Liver (tissue), 9 donors: ENCODE results near the gene HAUS8. TPM values are rescaled to one million over a fixed set of nuclear protein-coding genes. Genes with fewer than 3 reads are reported as not detected.
"Not testable (repeated sequence)": the region's sequence is repeated elsewhere in the genome, so short reads cannot be mapped to it uniquely, and the experiment has no call there.

Source experiments
- DNase-seq: peaks from one replicate; pipeline ENCODE4 v3.0.0-alpha.2; 2017; ENCODE audit warnings: low spot score
- H3K27ac ChIP-seq, 2 donors: one replicate each; pipeline ENCODE4 v1.7.0; 2013; ENCODE audit warnings: inconsistent platforms in 2 of 2, low read length in 2 of 2, control low read depth in 1 of 2, low read depth in 1 of 2, mild to moderate bottlenecking in 1 of 2
- H3K27me3 ChIP-seq, 4 donors: one replicate each; pipeline versions ENCODE4 v1.6.1 to v1.7.0; 2013; ENCODE audit warnings: low read length in 3 of 4, inconsistent platforms in 1 of 4, mild to moderate bottlenecking in 1 of 4, moderate library complexity in 1 of 4; ENCODE audit not compliant: control insufficient read depth in 4 of 4, insufficient read depth in 4 of 4
- H3K36me3 ChIP-seq, 4 donors: one replicate each; pipeline versions ENCODE4 v1.6.1 to v1.7.0; 2013; ENCODE audit warnings: low read length in 3 of 4, mild to moderate bottlenecking in 3 of 4, low read depth in 1 of 4, moderate library complexity in 1 of 4; ENCODE audit not compliant: control insufficient read depth in 4 of 4, insufficient read depth in 3 of 4
- H3K4me1 ChIP-seq, 4 donors: one replicate each; pipeline versions ENCODE4 v1.6.1 to v1.7.0; 2013; ENCODE audit warnings: low read length in 3 of 4, mild to moderate bottlenecking in 3 of 4, moderate library complexity in 1 of 4; ENCODE audit not compliant: control insufficient read depth in 4 of 4, insufficient read depth in 4 of 4
- H3K4me3 ChIP-seq, 3 donors: one replicate each; pipeline versions ENCODE4 v1.6.1 to v1.7.0; 2013; ENCODE audit warnings: low read length in 3 of 3, control low read depth in 1 of 3, low read depth in 1 of 3, mild to moderate bottlenecking in 1 of 3
- H3K9ac ChIP-seq, 2 donors: one replicate each; pipeline ENCODE4 v1.7.0; 2013; ENCODE audit warnings: low read length in 2 of 2, mild to moderate bottlenecking in 2 of 2, moderate library complexity in 2 of 2, control low read depth in 1 of 2, low read depth in 1 of 2
- H3K9me3 ChIP-seq, 4 donors: one replicate each; pipeline versions ENCODE4 v1.6.1 to v1.7.0; 2013; ENCODE audit warnings: low read length in 3 of 4; ENCODE audit not compliant: control insufficient read depth in 4 of 4
- EGR1 ChIP-seq, 2 donors: IDR thresholded peaks; 2 replicates each; pipeline ENCODE4 v1.6.1; 2016 to 2018; ENCODE audit warnings: antibody characterized with exemption in 2 of 2, low read depth in 2 of 2
- FOXA1 ChIP-seq: IDR thresholded peaks from 2 replicates; pipeline ENCODE4 v1.6.1; 2016; ENCODE audit warnings: antibody characterized with exemption
- GABPA ChIP-seq, 2 donors: IDR thresholded peaks in 1 of 2; conservative IDR thresholded peaks in 1 of 2; 2 replicates each; pipeline ENCODE4 v1.6.1; 2016; ENCODE audit warnings: antibody characterized with exemption in 2 of 2, mild to moderate bottlenecking in 1 of 2, moderate library complexity in 1 of 2
- HNF4A ChIP-seq, 2 donors: conservative IDR thresholded peaks; 2 replicates each; pipeline ENCODE4 v1.6.1; 2016; ENCODE audit warnings: antibody characterized with exemption in 2 of 2, mild to moderate bottlenecking in 2 of 2
- HNF4G ChIP-seq: IDR thresholded peaks from 2 replicates; pipeline ENCODE4 v1.6.1; 2016; ENCODE audit warnings: antibody characterized with exemption
- JUND ChIP-seq, 2 donors: IDR thresholded peaks; 2 replicates each; pipeline ENCODE4 v1.6.1; 2016; ENCODE audit warnings: antibody characterized with exemption in 2 of 2
- NR2F2 ChIP-seq: IDR thresholded peaks from 2 replicates; pipeline ENCODE4 v1.6.1; 2016; ENCODE audit warnings: antibody characterized with exemption
- RAD21 ChIP-seq, 2 donors: IDR thresholded peaks; 2 replicates each; pipeline ENCODE4 v1.6.1; 2016; ENCODE audit warnings: antibody characterized with exemption in 2 of 2, mild to moderate bottlenecking in 2 of 2
- RXRA ChIP-seq, 2 donors: IDR thresholded peaks; 2 replicates each; pipeline ENCODE4 v1.6.1; 2017 to 2018; ENCODE audit warnings: antibody characterized with exemption in 2 of 2, mild to moderate bottlenecking in 1 of 2
- SP1 ChIP-seq: IDR thresholded peaks from 2 replicates; pipeline ENCODE4 v1.6.1; 2018; ENCODE audit warnings: antibody characterized with exemption, mild to moderate bottlenecking
- TAF1 ChIP-seq: conservative IDR thresholded peaks from 2 replicates; pipeline ENCODE4 v1.6.1; 2016; ENCODE audit warnings: antibody characterized with exemption, mild to moderate bottlenecking
- YY1 ChIP-seq: IDR thresholded peaks from 2 replicates; pipeline ENCODE4 v1.6.1; 2016; ENCODE audit warnings: antibody characterized with exemption, mild to moderate bottlenecking
- WGBS: extraction: QIAGEN DNeasy Blood & Tissue Kit; methylation state at CpG from one replicate; pipeline ENCODE4 v1.1.7; 2013; 5-methylcytosine and 5-hydroxymethylcytosine counted together
- polyA plus RNA-seq, 2 donors: library from polyadenylated mRNA; stranded (reverse) in 1 of 2; unstranded in 1 of 2; fragments of 200-250 nt in 1 of 2; fragments of >200 nt in 1 of 2; fragmentation: Nextera tagmentation in 1 of 2; extraction: Ambion mirVana in 1 of 2; gene quantifications; one replicate each; pipeline versions ENCODE4 v1.2.1 to v1.2.3, GENCODE V29; 2013 to 2015
- total RNA-seq, 2 donors: library from RNA; depleted of rRNA; stranded (reverse); fragments of >200 nt; gene quantifications; one replicate each; pipeline ENCODE4 v1.2.3, GENCODE V29; 2014
- TF ChIP-seq, protein P1 (sequence below): IDR thresholded peaks from 2 replicates; pipeline ENCODE4 v1.6.1; 2016; ENCODE audit warnings: antibody characterized with exemption, mild to moderate bottlenecking
- TF ChIP-seq, protein P2 (sequence below): fragments of 150-350 bp; IDR thresholded peaks from 2 replicates; pipeline ENCODE4 v1.5.1; 2017; ENCODE audit warnings: improper control_type of control experiment, low read depth, low read length; ENCODE audit not compliant: missing input control
- TF ChIP-seq, protein P3 (sequence below): IDR thresholded peaks from 2 replicates; pipeline ENCODE4 v1.6.1; 2016; ENCODE audit warnings: antibody characterized with exemption
- TF ChIP-seq, protein P4 (sequence below): IDR thresholded peaks from 2 replicates; pipeline ENCODE4 v1.6.1; 2016; ENCODE audit warnings: antibody characterized with exemption
- TF ChIP-seq, protein P5 (sequence below): IDR thresholded peaks from 2 replicates; pipeline ENCODE4 v1.6.1; 2016; ENCODE audit warnings: antibody characterized with exemption
- donor health status: healthy.
- donor health status: healthy.
- donor health status: healthy.
- donor health status: healthy.
- donor health status: healthy.

The HAUS8 gene
- total and polyA plus RNA-seq, 4 donors, result 3.3 to 5.7 (median 3.8) TPM

DNA sequence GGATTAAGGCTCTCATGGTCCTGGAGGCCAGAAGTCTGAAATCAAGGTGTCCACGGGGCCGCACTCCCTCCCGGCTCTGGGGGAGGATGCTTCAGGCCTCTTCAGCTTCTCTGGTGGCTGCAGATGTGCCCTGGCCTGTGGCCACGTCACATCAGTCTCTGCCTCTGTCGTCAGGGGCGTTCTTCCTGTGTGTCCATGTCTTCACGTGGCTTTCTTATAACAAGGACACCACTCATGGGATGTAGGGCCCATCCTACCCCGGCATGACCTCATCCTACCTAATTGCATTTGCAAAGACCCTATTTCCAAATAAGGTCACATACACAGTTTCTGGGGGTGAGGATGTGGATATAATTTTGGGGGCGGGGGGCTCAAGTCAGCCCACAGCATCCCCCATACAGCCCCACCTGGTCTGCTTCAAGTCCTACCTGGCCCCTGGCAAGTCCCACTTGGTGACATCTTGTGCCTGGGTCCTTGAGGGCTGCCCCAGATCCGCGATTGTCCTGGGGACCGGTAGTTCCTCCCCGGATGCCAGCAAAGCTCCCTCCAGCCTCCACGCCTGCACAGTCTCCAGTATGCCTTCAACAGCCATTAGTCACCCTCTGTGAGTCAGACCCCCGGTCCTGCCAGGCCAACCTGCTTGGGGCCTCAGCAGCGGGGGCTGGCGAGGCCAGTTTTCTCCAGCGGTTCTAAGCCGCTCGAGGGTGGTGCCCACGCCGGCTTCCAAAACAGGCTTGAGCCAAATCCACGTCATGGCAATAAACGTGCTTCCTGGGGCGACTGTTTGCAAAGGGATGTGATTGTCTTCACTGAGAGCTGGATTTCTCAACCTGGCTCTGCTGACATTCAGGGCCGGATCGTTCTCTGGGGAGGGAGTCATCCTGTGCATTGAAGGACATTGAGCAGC is 32.5 kb upstream of the HAUS8 start:
- peaks cover 0 to 9% (median 3%) of the 10 kb centered on the region in 4 donors for H3K36me3 ChIP-seq
- peak overlapping the region; percentile 3 to 59 for H3K27ac ChIP-seq
- TF ChIP-seq RXRA (IDR thresholded peaks at IDR 0.05), result peak in 1 of 2 donors; percentile 23
- TF ChIP-seq HNF4G, result no peak
- no peak for TF ChIP-seq HNF4A (conservative IDR thresholded peaks at IDR 0.05)
- no peaks in the 10 kb centered on the region for H3K27me3 ChIP-seq
- no peak overlapping the region for H3K9ac ChIP-seq
- DNase-seq, result no peak
- WGBS, result 70% methylated on average over 27 of the region's 27 CpGs
- peaks cover 8 to 24% (median 19%) of the 10 kb centered on the region in 4 donors for H3K4me1 ChIP-seq
- H3K9me3 ChIP-seq, result no peaks in the 10 kb centered on the region
- no peak overlapping the region for H3K4me3 ChIP-seq

DNA sequence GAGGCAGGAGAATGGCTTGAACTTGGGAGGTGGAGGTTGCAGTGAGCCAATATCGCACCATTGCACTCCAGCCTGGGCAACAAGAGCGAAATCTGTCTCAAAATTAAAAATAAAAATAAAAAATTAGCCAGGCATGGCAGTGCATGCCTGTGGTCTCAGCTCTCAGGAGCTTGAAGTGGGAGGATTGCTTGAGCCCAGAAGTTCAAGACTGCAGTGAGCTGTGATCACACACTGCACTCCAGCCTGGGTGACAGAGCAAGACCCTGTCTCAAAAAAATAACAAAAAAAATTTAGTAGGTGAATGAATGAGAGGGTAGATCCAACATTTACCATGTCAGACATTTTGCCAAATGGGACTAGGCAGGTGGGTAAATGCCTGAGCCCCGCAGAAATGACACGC is 31.7 kb upstream of the HAUS8 start:
- not testable (repeated sequence) for H3K4me3 ChIP-seq, H3K9ac ChIP-seq, DNase-seq, H3K9me3 ChIP-seq, H3K27me3 ChIP-seq
- H3K36me3 ChIP-seq, result peaks cover 0 to 13% (median 3%) of the 10 kb centered on the region in 4 donors
- H3K4me1 ChIP-seq, result peaks cover 2 to 16% (median 10%) of the 10 kb centered on the region in 4 donors
- peak overlapping the region in 1 of 2 donors; percentile 59 for H3K27ac ChIP-seq
- WGBS, result 99% methylated on average over 4 of the region's 4 CpGs

DNA sequence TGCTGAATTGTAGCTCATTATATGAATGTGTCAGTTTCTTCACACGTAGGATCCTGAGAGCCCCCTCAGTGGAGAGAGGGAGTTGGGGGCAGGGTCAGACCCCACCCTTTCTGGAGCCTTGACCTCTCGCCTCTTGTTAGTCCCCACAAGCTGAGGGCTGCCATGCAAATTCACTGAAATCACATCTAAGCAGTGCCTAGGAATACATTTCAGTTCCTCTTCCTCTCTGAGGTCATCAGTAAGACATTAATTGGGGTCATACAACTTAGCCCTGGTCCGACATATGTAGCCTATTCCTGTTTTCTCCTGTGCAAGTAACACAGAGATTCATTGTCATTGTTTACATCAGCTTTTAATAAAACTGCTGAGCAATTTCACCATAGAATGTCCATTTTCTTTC is 30.3 kb upstream of the HAUS8 start:
- WGBS, result 78% methylated on average over 3 of the region's 3 CpGs
- TF ChIP-seq JUND (IDR thresholded peaks at IDR 0.05) (no peak), FOXA1 (no peak), EGR1 (IDR thresholded peaks at IDR 0.05; ENCODE audit: low read depth in 2 of 2) (no peak), RXRA (IDR thresholded peaks at IDR 0.05) (no peak), GABPA (IDR thresholded peaks at IDR 0.05 in 1 of 2, conservative IDR thresholded peaks at IDR 0.05 in 1 of 2) (no peak), TAF1 (no peak), RAD21 (IDR thresholded peaks at IDR 0.05) (no peak), HNF4G (no peak), YY1 (no peak), NR2F2 (no peak), SP1 (no peak), HNF4A (conservative IDR thresholded peaks at IDR 0.05) (no peak)
- TF ChIP-seq, protein P1, sequence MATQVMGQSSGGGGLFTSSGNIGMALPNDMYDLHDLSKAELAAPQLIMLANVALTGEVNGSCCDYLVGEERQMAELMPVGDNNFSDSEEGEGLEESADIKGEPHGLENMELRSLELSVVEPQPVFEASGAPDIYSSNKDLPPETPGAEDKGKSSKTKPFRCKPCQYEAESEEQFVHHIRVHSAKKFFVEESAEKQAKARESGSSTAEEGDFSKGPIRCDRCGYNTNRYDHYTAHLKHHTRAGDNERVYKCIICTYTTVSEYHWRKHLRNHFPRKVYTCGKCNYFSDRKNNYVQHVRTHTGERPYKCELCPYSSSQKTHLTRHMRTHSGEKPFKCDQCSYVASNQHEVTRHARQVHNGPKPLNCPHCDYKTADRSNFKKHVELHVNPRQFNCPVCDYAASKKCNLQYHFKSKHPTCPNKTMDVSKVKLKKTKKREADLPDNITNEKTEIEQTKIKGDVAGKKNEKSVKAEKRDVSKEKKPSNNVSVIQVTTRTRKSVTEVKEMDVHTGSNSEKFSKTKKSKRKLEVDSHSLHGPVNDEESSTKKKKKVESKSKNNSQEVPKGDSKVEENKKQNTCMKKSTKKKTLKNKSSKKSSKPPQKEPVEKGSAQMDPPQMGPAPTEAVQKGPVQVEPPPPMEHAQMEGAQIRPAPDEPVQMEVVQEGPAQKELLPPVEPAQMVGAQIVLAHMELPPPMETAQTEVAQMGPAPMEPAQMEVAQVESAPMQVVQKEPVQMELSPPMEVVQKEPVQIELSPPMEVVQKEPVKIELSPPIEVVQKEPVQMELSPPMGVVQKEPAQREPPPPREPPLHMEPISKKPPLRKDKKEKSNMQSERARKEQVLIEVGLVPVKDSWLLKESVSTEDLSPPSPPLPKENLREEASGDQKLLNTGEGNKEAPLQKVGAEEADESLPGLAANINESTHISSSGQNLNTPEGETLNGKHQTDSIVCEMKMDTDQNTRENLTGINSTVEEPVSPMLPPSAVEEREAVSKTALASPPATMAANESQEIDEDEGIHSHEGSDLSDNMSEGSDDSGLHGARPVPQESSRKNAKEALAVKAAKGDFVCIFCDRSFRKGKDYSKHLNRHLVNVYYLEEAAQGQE, result no peak
- TF ChIP-seq, protein P2, sequence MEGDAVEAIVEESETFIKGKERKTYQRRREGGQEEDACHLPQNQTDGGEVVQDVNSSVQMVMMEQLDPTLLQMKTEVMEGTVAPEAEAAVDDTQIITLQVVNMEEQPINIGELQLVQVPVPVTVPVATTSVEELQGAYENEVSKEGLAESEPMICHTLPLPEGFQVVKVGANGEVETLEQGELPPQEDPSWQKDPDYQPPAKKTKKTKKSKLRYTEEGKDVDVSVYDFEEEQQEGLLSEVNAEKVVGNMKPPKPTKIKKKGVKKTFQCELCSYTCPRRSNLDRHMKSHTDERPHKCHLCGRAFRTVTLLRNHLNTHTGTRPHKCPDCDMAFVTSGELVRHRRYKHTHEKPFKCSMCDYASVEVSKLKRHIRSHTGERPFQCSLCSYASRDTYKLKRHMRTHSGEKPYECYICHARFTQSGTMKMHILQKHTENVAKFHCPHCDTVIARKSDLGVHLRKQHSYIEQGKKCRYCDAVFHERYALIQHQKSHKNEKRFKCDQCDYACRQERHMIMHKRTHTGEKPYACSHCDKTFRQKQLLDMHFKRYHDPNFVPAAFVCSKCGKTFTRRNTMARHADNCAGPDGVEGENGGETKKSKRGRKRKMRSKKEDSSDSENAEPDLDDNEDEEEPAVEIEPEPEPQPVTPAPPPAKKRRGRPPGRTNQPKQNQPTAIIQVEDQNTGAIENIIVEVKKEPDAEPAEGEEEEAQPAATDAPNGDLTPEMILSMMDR, result no peak
- TF ChIP-seq, protein P3, sequence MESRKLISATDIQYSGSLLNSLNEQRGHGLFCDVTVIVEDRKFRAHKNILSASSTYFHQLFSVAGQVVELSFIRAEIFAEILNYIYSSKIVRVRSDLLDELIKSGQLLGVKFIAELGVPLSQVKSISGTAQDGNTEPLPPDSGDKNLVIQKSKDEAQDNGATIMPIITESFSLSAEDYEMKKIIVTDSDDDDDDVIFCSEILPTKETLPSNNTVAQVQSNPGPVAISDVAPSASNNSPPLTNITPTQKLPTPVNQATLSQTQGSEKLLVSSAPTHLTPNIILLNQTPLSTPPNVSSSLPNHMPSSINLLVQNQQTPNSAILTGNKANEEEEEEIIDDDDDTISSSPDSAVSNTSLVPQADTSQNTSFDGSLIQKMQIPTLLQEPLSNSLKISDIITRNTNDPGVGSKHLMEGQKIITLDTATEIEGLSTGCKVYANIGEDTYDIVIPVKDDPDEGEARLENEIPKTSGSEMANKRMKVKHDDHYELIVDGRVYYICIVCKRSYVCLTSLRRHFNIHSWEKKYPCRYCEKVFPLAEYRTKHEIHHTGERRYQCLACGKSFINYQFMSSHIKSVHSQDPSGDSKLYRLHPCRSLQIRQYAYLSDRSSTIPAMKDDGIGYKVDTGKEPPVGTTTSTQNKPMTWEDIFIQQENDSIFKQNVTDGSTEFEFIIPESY, result no peak
- TF ChIP-seq, protein P4, sequence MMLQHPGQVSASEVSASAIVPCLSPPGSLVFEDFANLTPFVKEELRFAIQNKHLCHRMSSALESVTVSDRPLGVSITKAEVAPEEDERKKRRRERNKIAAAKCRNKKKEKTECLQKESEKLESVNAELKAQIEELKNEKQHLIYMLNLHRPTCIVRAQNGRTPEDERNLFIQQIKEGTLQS, result no peak
- TF ChIP-seq, protein P5, sequence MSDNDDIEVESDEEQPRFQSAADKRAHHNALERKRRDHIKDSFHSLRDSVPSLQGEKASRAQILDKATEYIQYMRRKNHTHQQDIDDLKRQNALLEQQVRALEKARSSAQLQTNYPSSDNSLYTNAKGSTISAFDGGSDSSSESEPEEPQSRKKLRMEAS, result no peak
- Histone ChIP-seq H3K4me3 (no peak overlapping the region), H3K27ac (no peak overlapping the region), H3K4me1 (peaks cover 0 to 7% (median 0%) of the 10 kb centered on the region in 4 donors), H3K36me3 (peaks cover 0 to 20% (median 6%) of the 10 kb centered on the region in 4 donors), H3K9me3 (no peaks in the 10 kb centered on the region), H3K9ac (no peak overlapping the region), H3K27me3 (no peaks in the 10 kb centered on the region)
- no peak for DNase-seq
